NB4 (cell line): ENCODE data around the gene UBN2.
"Not testable (repeated sequence)": the region's sequence is repeated elsewhere in the genome, so short reads cannot be mapped to it uniquely, and the experiment has no call there.

ENCODE experiments used
- DNase-seq: peaks from one replicate; pipeline ENCODE4 v3.0.0; 2010; ENCODE audit warnings: low read depth
- H3K4me3 ChIP-seq: one replicate; pipeline ENCODE4 v1.5.1; 2011; ENCODE audit warnings: mild to moderate bottlenecking, low read depth, low read length, moderate library complexity
- MYC ChIP-seq: IDR thresholded peaks from 2 replicates; pipeline ENCODE4 v1.6.1; 2011; ENCODE audit warnings: low read depth, low read length
- POLR2A ChIP-seq: IDR thresholded peaks from 2 replicates; pipeline ENCODE4 v1.6.1; 2011; ENCODE audit warnings: mild to moderate bottlenecking; ENCODE audit not compliant: insufficient read length; ENCODE audit errors: extremely low read depth
- TF ChIP-seq, protein P1 (sequence below): IDR thresholded peaks from 2 replicates; pipeline ENCODE4 v1.6.1; 2011; ENCODE audit warnings: low read depth, low read length
- TF ChIP-seq, protein P2 (sequence below): IDR thresholded peaks from one replicate; pipeline ENCODE4 v1.5.1; 2012; ENCODE audit warnings: low read depth, low read length

Gene UBN2

DNA sequence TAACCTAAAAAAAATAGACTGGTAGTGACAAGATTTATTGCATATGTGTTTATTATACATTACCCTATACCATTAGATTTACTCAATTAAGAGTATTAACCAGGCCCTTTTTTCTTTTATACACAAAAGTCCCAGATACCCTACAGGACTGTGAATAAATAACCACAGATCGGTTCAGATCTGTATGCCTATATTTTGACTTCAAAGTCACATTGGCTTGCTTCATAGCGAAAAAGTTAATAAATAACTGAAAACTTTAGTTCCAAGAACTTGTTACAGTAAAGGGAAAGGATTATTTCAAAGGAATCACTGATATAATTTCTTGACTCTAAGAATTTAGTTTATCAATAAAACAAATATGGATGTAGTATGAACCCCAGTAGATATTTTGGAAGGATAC, 68.3 kb downstream of the UBN2 start:
- DNase-seq = no peak
- TF ChIP-seq POLR2A = no peak
- TF ChIP-seq, protein P1, sequence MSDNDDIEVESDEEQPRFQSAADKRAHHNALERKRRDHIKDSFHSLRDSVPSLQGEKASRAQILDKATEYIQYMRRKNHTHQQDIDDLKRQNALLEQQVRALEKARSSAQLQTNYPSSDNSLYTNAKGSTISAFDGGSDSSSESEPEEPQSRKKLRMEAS = no peak
- TF ChIP-seq, protein P2, sequence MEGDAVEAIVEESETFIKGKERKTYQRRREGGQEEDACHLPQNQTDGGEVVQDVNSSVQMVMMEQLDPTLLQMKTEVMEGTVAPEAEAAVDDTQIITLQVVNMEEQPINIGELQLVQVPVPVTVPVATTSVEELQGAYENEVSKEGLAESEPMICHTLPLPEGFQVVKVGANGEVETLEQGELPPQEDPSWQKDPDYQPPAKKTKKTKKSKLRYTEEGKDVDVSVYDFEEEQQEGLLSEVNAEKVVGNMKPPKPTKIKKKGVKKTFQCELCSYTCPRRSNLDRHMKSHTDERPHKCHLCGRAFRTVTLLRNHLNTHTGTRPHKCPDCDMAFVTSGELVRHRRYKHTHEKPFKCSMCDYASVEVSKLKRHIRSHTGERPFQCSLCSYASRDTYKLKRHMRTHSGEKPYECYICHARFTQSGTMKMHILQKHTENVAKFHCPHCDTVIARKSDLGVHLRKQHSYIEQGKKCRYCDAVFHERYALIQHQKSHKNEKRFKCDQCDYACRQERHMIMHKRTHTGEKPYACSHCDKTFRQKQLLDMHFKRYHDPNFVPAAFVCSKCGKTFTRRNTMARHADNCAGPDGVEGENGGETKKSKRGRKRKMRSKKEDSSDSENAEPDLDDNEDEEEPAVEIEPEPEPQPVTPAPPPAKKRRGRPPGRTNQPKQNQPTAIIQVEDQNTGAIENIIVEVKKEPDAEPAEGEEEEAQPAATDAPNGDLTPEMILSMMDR = no peak
- TF ChIP-seq MYC = no peak
- H3K4me3 ChIP-seq = no peak overlapping the region

DNA sequence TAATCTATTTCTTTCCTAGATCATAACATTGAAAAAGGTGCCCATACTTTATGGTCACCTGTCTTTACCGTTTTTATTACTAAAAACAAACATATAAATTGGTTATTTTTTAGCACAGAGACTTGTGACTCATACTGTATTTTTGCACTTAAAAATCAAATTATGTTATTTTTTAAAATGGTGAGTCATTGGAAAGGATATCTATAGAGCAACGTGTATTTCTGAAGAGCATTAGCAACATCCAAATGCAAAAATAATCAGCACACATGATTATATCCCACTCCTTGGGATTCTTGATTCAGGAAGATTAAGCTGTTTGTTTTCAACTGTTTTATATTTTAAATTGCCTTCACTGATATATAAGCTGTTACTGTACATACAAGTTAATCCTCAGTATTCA, 69.4 kb downstream of the UBN2 start:
- H3K4me3 ChIP-seq = no peak overlapping the region
- TF ChIP-seq POLR2A = no peak
- TF ChIP-seq, protein P2 = no peak
- TF ChIP-seq MYC = no peak
- TF ChIP-seq, protein P1 = no peak
- no peak for DNase-seq

DNA sequence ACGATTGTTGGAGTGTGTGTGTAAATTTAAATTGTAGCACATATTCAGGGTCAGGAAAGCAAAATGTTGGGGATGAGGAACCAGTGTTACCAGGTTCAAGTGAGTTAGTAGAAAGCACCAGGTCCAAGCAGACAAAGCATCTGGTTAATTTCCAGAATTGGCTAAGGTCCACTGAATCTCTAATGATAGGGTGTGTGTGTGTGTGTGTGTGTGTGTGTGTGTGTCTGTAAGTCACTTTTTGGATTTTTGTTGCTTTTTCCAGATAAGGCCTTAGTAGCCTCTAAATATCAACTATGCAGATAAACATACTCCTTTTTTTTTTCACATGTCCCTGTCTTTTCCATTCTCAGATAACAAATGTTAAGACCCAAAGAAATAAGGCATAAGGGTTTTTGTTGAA, 73.5 kb downstream of the UBN2 start:
- H3K4me3 ChIP-seq = no peak overlapping the region
- TF ChIP-seq POLR2A (no peak), MYC (no peak)
- TF ChIP-seq, protein P1 = no peak
- TF ChIP-seq, protein P2 = no peak
- no peak for DNase-seq

DNA sequence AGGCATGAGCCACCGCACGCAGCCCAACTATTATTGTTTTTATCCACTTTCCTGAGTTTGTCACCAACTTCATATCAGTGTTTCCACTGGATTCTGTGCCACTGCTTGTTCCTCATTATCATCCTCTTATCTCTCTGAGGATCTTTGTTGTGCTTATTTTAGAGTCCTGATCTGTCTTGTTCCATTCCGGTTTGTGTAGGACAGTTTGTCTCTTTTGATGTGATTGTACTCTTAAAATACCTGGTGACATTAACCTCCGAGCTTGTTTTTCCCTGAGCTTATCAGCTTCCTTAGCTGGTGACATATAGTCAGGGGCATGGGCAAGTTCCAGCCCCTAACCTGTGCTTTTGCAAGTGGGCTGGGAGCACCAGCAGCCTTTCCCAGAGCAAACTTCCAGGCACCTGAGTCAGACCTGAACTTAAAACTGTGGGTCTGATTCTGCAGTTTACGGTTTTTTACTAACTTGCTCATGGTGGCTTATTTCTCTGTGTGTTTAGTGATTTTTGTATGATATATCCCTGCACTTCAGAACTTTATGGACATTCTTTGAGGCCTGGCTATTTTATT, 87.0 kb downstream of the UBN2 start:
- H3K4me3 ChIP-seq = no peak overlapping the region
- TF ChIP-seq, protein P1 = no peak
- TF ChIP-seq, protein P2 = no peak
- no peak for TF ChIP-seq MYC
- TF ChIP-seq POLR2A = no peak
- no peak for DNase-seq

DNA sequence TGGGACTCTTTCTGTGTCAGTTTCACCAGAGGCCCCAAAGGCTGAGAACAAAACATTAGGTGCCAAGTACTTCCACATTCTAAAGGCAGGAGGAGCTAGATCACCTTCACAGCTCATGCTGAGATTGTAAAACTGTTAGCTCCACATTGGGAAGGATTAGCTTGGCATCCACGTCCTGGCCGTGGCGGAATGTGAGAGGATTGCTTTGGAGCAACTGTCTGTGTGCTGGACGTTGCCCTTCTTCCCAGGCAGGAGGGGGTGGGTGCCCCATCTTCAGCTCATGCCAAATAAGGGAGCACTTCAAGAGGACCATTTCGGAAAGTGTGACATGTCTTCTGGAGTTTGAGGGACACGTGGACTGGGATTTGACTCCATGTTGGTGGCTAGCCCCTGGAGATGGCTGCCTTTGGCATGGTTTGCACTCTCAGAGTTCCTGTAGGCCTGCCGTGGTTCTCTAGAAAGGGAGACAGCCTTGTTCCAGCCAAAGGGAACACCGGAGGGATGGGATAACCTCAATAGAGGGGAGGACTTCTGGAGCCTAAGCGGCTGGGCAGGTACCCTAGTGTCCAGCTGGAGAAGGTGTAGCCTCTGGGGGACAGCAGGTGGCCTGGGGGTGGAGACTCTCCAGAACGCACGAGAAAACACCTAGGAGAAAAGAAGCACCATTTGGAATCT, 90.2 kb downstream of the UBN2 start:
- H3K4me3 ChIP-seq = no peak overlapping the region
- DNase-seq = peak; percentile 49
- no peak for TF ChIP-seq MYC
- TF ChIP-seq, protein P2 = peak; percentile 41

DNA sequence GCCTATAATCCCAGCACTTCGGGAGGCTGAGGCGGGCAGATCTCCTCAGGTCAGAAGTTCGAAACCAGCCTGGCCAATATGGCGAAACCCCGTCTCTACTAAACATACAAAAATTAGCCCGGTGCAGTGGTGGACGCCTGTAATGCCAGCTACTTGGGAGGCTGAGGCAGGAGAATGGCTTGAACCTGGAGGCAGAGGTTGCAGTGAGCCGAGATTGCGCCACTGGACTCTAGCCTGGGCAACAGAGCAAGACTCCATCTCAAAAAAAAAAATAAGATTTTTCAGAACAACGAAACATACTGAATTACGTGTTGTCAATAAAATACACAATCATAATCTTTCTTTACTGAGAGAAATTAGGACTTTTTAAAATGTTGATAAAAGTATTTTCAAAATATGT, 93.7 kb downstream of the UBN2 start:
- not testable (repeated sequence) for DNase-seq, H3K4me3 ChIP-seq
